GM18907 (cell line): ENCODE results near the gene PFKFB1.
"Not testable (repeated sequence)": the region's sequence is repeated elsewhere in the genome, so short reads cannot be mapped to it uniquely, and the experiment has no call there.

Experiments used
- ATAC-seq: cut with Tn5 transposase; IDR thresholded peaks from one replicate; pipeline ENCODE4 v1.9.1; 2021; ENCODE audit warnings: mild to moderate bottlenecking, moderate library complexity; ENCODE audit not compliant: unreplicated experiment

Gene PFKFB1

DNA sequence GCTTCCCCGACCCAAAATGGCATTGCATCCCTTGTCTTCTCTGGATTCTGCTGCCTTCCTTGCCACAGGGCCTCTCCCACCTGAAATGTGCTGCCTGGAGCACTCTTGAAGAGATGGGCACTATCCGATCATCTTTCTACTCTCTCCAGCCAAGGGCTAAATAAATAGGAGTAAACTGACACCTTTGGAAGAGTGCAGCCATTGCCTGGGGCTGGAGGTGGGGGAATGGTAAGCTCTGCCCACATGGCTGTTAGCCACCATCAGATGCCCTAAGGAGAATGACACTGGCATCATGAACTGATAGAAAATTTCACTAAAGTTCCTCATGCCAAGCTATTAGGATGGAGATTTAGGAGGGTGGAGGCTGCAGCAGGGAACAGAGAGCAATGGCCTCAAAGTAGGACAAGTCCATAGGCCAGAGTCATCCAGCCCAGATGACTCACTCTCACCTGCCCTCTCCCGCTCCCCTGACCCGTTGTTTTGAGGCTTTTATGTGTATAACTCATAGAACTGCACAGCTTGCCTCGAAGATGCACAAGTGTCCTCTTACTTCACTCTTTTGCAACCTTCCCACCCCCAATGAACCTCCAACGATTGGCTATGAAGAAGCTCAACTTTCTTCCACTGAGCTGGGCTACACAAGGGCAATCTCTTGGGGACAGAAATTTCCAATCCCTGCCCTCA, 822 bp upstream of the PFKFB1 start:
- no peak for ATAC-seq

DNA sequence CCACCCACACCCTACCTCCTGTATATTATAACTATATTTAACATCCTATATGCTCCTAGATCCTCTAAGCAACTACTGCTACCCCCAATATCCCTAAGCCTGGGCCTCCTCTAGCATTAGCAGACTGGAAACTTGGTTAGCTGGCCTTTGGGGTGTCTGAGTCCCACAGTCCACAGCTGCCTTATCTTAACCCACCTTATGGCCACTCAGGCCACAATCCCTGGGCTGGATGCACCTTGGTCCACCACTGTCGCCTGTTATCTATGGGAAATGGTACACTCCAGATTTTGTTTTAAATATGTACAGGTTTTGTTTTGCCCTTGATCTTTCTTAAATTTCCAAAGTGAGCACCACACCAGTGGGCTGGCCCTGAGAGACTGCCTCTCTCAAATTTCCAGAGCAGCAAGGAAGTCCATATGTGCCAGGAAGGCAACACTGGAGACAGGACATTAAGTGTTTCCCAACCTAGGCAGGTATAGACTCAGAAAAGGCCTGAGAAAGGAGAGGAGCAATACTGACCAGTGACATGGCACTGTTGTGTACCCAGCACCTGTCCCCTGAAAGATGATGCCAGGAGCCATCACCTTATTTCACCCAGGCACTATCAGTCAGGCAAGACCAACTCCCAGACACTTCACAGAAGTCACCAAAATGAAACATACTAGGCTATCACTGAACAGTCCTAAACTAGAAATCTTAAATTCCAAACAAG, 921 bp downstream of the PFKFB1 start:
- ATAC-seq = no peak

DNA sequence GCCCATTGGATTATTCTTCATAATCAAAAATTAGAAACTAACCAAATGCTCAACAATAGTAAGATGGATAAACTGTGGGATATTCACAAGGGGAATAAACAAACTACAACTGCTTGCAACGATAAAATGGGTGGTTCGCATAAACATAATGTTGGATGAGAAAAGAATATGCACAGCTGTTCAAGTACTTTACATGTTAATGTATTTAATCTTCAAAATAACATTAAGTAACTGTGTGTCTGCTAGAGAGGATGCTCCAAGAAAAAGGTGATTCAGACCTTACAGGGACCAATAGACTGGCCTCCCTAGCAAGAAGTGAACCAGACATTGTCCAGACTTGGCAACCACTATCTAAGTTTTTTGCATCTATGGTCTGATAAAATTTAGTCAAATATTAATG, 2.3 kb downstream of the PFKFB1 start:
- no peak for ATAC-seq

DNA sequence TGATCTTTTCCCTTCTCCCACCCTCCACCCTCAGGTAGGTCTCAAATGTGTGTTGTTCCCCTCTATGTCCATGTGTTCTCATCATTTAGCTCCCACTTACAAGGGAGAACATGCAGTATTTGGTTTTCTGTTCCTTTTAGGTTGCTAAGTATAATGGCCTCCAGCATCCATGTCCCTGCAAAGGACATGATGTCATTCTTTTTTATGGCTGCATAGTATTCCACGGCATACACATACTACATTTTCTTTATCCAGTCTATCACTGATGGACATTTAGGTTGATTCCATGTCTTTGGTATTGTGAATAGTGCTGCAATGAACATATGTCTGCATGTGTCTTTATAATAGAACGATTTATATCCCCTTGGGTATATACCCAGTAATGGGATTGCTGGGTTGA, 10.7 kb downstream of the PFKFB1 start:
- ATAC-seq = not testable (repeated sequence)

DNA sequence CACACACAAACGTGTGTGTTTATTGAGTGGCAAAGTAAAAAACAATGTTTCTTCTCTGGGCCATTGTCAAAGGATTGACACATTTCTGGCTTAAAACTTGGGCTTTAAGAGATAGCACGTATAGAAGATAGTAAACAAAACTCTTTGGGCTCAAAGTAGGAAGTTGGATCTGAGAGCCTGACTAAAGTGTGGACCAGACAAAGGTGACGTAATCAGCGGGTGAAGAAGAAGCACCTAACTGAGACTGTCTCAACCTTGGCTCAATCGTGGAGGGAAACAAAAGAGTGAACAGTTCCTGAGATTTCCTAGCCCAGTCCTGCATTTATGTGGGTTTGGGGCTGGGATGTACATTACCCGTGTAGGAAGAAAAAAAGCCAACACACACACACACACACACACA, 13.7 kb downstream of the PFKFB1 start:
- no peak for ATAC-seq

DNA sequence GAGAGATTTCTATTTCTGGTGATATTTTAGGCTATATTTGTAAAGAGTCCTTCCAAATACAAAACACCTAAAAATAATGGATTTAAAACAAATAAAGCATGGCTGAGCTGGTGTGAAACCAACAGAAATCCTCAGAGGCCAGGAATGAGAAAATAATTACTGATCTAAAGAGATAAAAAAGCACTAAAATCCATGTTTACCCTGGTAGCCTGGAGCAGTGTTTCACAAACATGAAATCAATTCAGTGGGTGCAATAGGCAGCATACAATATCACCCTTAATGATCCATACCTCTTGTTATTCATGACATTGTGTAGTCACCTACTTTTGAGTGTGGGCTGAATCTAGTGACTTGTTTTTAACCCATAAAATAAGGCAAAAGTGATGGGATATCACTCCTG, 14.6 kb downstream of the PFKFB1 start:
- no peak for ATAC-seq

DNA sequence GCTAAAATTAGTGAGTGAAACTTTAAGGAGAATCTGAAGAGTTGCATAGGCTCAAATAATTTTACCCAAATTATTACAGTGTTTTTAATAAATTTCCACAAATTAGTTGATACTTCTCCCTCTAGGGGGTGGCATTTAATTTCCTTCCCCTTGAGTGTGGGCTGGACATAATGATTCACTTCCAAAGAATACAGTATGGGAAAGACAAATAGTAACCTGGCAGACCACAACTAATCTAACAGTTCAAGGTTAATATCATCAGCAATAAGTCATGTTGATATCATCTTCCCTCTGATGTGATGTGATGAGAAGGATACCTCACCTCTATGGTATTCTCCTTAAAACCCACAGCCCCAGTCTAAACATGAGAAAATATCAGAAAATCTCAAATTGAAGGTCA, 15.5 kb downstream of the PFKFB1 start:
- ATAC-seq = no peak

DNA sequence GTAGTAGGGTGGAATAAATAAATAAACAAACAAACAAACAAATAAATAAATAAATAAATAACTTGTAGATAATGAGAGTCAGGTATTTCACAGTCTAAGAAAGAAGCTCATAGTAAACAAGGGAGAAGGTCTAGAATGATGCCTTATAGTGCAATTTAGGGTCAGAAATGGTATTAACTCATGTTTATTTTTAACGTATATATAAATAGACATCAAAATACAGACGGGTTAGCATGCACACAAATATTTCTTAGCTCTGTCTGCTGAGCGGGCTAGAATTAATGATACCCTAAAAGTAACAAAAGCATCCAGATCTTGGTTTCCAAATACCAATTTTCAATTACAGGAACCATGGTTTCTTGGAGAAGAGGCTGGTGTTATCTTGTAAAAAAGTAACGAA, 16.6 kb downstream of the PFKFB1 start:
- no peak for ATAC-seq

DNA sequence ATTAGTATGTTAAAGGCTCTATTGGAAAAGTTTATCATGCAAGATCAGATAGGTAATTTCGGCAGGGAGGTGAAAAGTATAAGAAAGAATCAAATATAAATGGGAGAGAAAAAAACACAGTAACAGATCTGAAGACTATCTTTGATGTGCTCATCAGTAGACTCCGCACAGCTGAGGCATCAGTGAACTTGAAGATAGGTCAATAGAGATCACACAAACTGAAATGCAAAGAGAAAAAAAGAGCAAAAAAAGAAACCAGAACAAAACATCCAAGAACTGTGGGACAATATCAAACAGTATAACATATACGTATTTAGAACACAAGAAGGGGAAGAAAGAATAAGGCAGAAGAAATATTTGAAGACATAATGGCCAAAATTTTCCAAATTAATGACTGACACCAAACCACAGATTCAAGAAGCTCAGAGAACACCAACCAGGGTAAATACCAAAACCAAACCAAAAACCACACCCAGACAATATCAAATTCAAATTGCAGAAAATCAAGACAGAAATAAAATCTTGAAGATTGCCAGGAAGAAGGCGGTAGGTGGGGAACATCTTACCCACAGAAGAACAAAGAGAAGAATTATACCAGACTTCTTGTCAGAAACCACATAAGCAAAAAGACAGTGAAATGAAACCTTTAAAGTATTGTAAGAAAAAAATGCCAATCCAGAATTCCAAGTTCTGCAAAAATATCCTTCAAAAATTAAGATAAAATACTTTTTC, 29.1 kb downstream of the PFKFB1 start:
- no peak for ATAC-seq

DNA sequence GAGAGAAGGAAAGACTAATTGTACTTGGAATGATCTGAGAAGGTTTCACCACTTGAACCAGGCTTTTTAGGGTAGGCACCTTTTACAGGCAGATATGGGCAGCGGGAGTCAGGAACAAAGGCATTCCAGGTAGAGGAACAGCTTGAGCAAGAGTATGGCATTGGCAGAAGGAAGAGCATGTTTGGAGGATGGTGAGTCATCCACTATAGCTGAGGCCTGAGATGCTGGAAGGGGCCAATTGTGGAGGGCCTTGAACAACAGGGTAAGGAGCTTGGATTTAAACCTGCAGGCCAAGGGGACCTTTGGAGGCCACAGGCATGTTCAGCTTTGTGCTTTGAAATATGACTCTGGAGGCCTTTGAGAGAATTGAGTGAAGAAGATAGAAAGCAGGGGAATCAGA, 32.2 kb downstream of the PFKFB1 start:
- no peak for ATAC-seq

DNA sequence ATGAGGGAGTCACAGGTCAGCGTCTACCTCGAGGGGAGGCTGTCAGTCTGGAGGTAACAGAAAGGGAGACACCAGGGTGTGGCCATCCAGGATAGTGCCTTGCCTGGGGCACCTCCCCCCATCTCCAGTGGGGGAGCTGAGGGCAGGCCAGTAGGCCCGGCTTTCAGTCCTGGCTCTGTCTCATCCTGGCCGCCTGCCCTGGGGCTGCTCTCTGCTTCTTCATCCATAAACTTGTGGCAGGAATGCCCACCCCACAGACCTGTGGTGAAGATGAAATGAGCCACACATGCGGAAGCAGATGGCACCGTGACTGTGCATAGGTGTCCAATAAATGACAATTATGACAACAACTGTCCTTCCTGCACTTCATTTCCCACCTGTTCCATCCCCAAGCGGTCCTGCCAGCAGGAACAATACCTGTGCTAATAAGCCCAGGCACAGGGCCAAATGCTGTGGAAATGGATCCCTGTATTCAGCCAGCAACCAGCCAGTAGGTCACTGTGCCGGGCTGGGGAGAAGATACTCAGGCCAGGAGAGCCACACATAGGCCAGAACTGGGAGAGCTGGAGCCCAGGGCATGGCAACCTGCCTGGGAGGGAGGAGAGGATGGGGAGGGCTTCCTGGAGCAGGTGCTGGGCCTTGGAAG, 43.1 kb downstream of the PFKFB1 start:
- no peak for ATAC-seq

DNA sequence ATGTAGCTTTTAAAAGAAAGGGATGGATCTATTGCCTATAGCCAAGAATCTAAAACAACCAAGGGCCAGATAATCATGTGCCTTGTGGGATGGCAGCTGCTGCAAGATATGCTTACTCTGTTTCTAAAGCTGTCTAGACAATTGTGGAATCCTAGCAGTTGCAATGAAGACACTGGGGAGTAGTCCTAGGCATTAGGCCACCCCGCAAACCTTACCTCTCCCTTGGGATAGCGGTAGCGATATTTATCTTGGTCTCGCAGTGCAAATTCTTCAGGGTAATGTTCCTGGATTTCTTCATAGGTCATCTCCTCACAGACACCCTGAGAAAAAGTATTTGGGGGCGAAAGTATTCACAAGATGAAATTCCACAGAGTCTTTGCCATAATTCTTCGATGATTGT, 48.8 kb downstream of the PFKFB1 start:
- ATAC-seq = no peak

DNA sequence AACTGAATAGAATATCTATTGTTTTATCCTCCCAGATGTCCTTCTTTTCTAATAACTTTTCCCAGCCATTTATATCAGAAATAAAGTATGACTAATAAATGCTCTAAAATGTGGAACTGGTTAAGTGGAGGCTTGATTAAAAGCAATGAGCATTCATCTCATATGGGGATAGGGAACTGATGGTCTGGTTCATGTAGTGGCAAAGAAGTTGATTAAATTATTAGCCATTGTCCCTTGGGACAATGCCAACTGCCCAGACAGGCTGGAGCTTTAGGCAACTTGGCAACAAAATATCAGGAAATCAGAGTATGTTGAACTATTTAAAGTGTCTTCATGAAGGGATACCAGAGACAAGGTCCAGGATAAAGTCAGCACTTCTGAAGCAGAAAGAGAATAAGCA, 49.2 kb downstream of the PFKFB1 start:
- ATAC-seq = no peak

DNA sequence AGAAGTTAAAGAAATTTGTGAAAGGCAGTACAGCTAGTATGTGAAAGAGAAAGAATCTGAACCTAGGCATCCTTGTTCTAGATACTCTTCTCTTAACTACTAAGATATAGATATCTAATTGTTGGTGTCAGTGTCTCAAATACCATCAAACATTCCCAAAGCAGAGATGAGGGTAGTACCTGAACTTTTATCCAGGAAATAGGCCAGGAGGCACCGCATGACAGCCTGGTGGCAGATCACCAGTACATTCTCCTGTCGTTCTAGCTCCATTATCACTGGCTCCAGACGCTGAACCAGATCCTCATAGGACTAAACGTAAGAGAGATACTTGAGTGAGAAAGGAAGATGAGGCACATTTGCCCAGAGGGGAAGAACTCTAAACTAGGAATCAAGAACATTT, 56.6 kb downstream of the PFKFB1 start:
- ATAC-seq = no peak

DNA sequence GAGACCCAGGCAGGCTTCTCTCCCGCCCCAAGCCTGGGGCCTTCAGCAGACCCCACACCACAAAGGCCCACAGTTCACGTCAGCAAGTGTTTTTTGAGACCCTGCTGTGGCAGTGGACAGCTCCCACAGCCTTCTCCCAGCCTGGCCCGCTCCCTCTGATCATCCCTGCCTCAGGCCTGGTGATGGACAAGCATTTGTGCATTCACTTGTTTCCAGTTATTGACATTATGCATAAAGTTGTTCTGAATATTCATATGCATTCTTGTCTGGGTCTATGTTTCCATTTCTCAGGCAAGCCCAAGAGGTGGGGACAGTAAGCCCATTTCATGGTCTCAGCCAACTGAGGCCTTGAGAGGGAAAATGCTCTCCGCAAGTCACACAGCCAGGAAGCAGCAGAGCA, 58.7 kb downstream of the PFKFB1 start:
- ATAC-seq = no peak

DNA sequence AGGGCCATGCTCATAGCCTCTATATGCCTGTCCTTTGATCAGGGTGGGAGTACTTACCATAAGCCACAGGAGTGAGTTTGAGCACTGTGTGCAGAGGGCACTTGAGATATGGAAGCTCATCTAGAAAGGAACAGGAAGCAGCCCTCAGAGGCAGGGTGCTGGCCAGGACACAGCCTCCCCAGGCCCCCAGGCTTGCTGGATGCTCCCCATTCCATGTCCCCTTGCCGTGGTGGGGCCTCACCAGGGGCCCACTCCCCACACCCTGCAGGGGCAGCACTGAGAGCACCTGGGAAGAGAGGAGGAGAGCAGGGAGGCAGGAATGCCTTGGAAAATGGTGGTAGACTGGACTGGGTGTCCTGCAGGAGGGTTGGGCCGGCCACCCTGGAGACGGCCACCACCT, 59.1 kb downstream of the PFKFB1 start:
- no peak for ATAC-seq

DNA sequence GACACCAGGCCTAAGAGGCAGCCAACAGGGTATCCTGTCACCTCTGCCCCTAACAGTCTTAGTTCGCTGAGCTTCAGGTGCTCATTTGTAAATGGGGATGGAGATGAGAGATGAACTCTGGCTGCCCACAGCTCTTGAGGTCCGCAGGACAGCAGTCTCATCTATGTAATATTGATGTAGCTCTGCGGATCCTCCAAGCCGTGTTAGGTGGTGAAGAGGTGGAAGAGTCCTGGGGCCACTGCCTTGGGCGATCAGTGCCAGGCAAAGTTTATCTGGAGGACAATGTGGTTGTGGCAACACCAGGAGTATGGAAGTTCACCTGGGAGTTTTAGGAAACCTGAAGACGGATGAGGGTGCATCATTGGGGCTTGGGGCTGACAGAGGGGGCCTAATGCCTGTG, 59.9 kb downstream of the PFKFB1 start:
- no peak for ATAC-seq

DNA sequence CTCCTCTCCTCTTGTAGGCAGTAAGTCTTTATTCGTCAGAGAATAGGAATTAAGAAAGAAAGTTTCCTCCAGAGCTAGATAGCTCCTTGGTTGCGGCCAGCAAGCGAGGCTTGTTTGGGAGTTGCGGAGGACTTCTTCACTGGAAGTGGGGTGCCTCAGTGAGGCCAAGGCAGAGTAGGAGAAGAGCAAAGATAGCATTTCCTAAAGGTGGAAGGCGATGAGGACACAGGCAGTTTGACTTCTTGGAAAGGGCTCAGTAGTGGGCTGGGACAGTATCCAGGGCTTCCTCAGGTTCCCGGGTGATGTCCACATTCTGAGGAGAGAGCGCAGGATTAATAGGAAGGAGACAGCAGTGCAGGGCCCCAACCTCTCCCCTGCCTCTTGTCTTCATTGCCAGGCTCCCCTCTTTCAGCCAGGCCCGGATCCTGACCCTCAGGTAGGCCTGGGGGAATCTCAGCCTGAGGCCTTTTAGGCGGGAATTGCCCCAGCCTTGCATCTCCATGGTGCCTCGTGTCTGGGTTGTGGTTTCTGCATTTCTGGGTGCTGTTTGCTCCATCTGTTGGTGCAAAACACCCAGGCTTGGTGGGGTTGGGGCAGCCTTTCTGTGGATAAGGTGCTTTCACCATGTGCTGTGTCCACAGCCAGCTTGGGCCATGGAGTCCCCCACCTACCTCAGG, 60.7 kb downstream of the PFKFB1 start:
- ATAC-seq = no peak

DNA sequence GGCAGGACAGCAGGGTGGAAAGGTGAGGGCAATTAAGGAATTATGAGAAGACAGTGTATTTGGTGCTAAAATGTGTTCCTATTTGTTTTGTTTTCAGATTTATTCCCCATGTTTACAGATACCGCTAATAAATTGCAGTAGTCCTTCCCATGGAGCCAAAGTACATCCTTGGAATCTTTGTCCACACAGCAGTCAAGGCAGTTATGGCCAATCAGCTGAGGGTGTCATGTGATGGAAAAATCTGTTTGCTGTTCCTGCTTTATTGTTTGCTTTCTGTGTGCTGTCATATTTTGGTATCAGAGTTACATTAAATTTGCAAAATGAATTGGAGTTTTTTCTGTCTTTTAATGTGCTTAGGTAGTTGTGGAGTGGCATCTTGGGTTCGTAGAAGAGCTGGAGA, 62.9 kb downstream of the PFKFB1 start:
- no peak for ATAC-seq

DNA sequence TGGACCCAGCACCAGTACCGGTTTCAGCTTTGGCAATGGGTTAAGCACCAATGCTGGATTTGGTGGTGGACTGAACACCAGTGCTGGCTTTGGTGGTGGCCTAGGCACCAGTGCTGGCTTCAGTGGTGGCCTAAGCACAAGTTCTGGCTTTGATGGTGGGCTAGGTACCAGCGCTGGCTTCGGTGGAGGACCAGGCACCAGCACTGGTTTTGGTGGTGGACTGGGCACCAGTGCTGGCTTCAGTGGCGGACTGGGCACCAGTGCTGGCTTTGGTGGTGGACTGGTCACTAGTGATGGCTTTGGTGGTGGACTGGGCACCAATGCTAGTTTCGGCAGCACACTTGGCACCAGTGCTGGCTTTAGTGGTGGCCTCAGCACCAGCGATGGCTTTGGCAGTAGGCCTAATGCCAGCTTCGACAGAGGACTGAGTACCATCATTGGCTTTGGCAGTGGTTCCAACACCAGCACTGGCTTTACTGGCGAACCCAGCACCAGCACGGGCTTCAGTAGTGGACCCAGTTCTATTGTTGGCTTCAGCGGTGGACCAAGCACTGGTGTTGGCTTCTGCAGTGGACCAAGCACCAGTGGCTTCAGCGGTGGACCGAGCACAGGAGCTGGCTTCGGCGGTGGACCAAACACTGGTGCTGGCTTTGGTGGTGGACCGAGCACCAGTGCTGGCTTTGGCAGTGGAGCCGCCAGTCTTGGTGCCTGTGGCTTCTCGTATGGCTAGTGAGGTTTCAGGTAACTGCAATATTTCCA, 63.5 kb downstream of the PFKFB1 start:
- ATAC-seq = no peak
